ENCODE data around the gene MTG1.
A peak's percentile ranks its signal among the peaks of the same experiment; 100 is the strongest.
"Not testable (repeated sequence)": the region's sequence is repeated elsewhere in the genome, so short reads cannot be mapped to it uniquely, and the experiment has no call there.

The MTG1 gene

GRCh38 chr10:133359554-133359971 lies 34.4 kb upstream of the MTG1 start:
- DNase-seq = peak; percentile 71

- peak; percentile 54 for DNase-seq
These were observed 33.9 kb upstream of the MTG1 start for GRCh38 chr10:133359972-133360610.

- no peak for DNase-seq
These were observed 32.7 kb upstream of the MTG1 start for GRCh38 chr10:133361227-133361626.

- DNase-seq = no peak
These were observed 32.0 kb upstream of the MTG1 start for GRCh38 chr10:133361773-133362441.

- DNase-seq = no peak
These were observed 31.1 kb upstream of the MTG1 start for GRCh38 chr10:133362846-133363245.

- no peak for DNase-seq
These were observed 29.1 kb upstream of the MTG1 start for GRCh38 chr10:133364645-133365431.

- no peak for DNase-seq
These were observed 28.4 kb upstream of the MTG1 start for GRCh38 chr10:133365461-133366129.

GRCh38 chr10:133366130-133366478 lies 27.9 kb upstream of the MTG1 start:
- no peak for DNase-seq

- DNase-seq = no peak
These were observed 27.2 kb upstream of the MTG1 start for GRCh38 chr10:133366751-133367150.

GRCh38 chr10:133367461-133367860 lies 26.5 kb upstream of the MTG1 start:
- not testable (repeated sequence) for DNase-seq

GRCh38 chr10:133368153-133368552 lies 25.8 kb upstream of the MTG1 start:
- no peak for DNase-seq

GRCh38 chr10:133370030-133370786 lies 23.7 kb upstream of the MTG1 start:
- no peak for DNase-seq

GRCh38 chr10:133372507-133372906 lies 21.4 kb upstream of the MTG1 start:
- no peak for DNase-seq

GRCh38 chr10:133373174-133374090 lies 20.5 kb upstream of the MTG1 start, which contains the start of gene ECHS1:
TSS of gene ECHS1 (minus strand) at chr10:133373354. CDS start at chr10:133373333, 21 bp downstream.
- DNase-seq = peak; percentile 92

GRCh38 chr10:133375357-133376115 lies 18.4 kb upstream of the MTG1 start:
- DNase-seq = no peak

- DNase-seq = not testable (repeated sequence)
These were observed 17.8 kb upstream of the MTG1 start for GRCh38 chr10:133376183-133376582.

GRCh38 chr10:133377025-133377817 lies 16.7 kb upstream of the MTG1 start:
- no peak for DNase-seq

- DNase-seq = no peak
These were observed 16.1 kb upstream of the MTG1 start for GRCh38 chr10:133377818-133378250.

- peak; percentile 43 for DNase-seq
These were observed 15.5 kb upstream of the MTG1 start for GRCh38 chr10:133378251-133379096.

Data from hematopoietic multipotent progenitor cell treated with erythropoietin and hydrocortisone succinate and interleukin-3 and kit ligand, for 8 days (in vitro differentiated cells).